GM12873 (cell line): ENCODE measurements around the gene ZFR.

Experiments used
- CTCF ChIP-seq: IDR thresholded peaks from 2 replicates; pipeline ENCODE4 v1.5.1; 2012; ENCODE audit warnings: low read depth, mild to moderate bottlenecking, moderate library complexity, low read length, control low read depth; ENCODE audit not compliant: insufficient read depth; ENCODE audit errors: missing control alignments

Gene ZFR

DNA sequence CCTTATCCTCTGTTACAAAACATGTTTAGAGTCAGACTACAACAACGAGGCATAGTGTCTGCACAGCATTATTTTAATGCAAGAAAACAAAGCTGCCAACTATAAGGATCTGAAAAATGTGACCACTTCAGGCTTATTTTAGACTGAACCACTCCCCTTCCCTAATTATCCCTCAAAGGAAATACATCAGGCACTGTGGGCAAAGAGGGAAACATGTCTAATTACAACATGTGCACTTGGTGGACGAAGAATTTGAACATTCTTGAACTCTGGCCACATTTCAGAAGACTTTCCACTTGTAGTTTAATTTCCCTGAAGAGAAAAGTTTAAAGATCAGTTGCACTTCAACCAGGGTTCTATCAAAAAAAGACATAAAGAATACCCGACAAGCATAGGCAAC is 135.6 kb downstream of the ZFR start:
- TF ChIP-seq CTCF: no peak

DNA sequence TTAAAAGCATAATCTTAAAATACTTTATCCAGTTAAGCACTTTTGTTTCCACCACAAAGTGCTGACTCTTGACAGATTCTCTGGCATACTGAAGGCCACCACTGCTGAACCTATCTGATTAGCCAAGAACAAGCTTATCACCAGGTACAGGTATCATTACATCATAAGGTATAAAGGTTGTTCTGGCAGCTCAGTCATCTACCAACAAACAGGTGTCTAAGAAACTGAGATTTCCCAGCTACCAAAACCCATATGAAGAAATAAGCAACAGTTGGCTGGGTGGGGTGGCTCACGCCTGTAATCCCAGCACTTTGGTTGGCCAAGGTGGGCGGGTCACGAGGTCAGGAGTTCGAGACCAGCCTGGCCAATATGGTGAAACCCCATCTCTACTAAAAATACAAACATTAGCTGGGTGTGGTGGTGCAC is 136.8 kb downstream of the ZFR start:
- no peak for TF ChIP-seq CTCF

GRCh38 chr5:32304622-32305021 is 139.9 kb downstream of the ZFR start:
- no peak for TF ChIP-seq CTCF
